ENCODE results near the gene KYNU.
"Not testable (repeated sequence)": the region's sequence is repeated elsewhere in the genome, so short reads cannot be mapped to it uniquely, and the experiment has no call there.

The KYNU gene

GRCh38 chr2:142885543-142885942, 8.1 kb downstream of the KYNU start:
- H3K27ac ChIP-seq = no peak overlapping the region
- no peaks in the 10 kb centered on the region for H3K36me3 ChIP-seq (ENCODE audit: insufficient read depth)
- TF ChIP-seq CTCF (conservative IDR thresholded peaks at IDR 0.05; ENCODE audit: low read depth, low read length) = no peak
- no peak overlapping the region for H2AFZ ChIP-seq (ENCODE audit: low read depth)
- H3K79me2 ChIP-seq (ENCODE audit: insufficient read depth, low read depth) = no peaks in the 10 kb centered on the region
- no peaks in the 10 kb centered on the region for H4K20me1 ChIP-seq (ENCODE audit: insufficient read depth)
- no peak overlapping the region for H3K4me2 ChIP-seq
- H3K4me1 ChIP-seq (ENCODE audit: low read depth, poor library complexity, severe bottlenecking) = no peaks in the 10 kb centered on the region
- H3K9ac ChIP-seq = no peak overlapping the region
- no peak overlapping the region for H3K4me3 ChIP-seq (IDR thresholded peaks at IDR 0.05; ENCODE audit: insufficient read depth, low read depth, low read length)
- H3K27me3 ChIP-seq (ENCODE audit: insufficient read depth, low read depth) = no peaks in the 10 kb centered on the region

- Histone ChIP-seq H3K36me3 (ENCODE audit: insufficient read depth) (no peaks in the 10 kb centered on the region), H2AFZ (ENCODE audit: low read depth) (no peak overlapping the region), H3K27me3 (ENCODE audit: insufficient read depth, low read depth) (no peaks in the 10 kb centered on the region), H3K9ac (no peak overlapping the region), H3K4me2 (no peak overlapping the region), H3K79me2 (ENCODE audit: insufficient read depth, low read depth) (no peaks in the 10 kb centered on the region), H3K27ac (no peak overlapping the region), H3K4me1 (ENCODE audit: low read depth, poor library complexity, severe bottlenecking) (no peaks in the 10 kb centered on the region), H3K4me3 (IDR thresholded peaks at IDR 0.05; ENCODE audit: insufficient read depth, low read depth, low read length) (no peak overlapping the region), H4K20me1 (ENCODE audit: insufficient read depth) (no peaks in the 10 kb centered on the region)
- TF ChIP-seq CTCF (conservative IDR thresholded peaks at IDR 0.05; ENCODE audit: low read depth, low read length) = no peak
These were observed 15.3 kb downstream of the KYNU start for GRCh38 chr2:142892715-142893114.

GRCh38 chr2:142893241-142893640, 15.8 kb downstream of the KYNU start:
- Histone ChIP-seq H3K4me2 (no peak overlapping the region), H3K4me1 (ENCODE audit: low read depth, poor library complexity, severe bottlenecking) (no peaks in the 10 kb centered on the region), H2AFZ (ENCODE audit: low read depth) (no peak overlapping the region), H3K27me3 (ENCODE audit: insufficient read depth, low read depth) (no peaks in the 10 kb centered on the region), H4K20me1 (ENCODE audit: insufficient read depth) (no peaks in the 10 kb centered on the region), H3K9ac (no peak overlapping the region), H3K4me3 (IDR thresholded peaks at IDR 0.05; ENCODE audit: insufficient read depth, low read depth, low read length) (no peak overlapping the region), H3K27ac (no peak overlapping the region), H3K79me2 (ENCODE audit: insufficient read depth, low read depth) (no peaks in the 10 kb centered on the region), H3K36me3 (ENCODE audit: insufficient read depth) (no peaks in the 10 kb centered on the region)
- TF ChIP-seq CTCF (conservative IDR thresholded peaks at IDR 0.05; ENCODE audit: low read depth, low read length) = no peak

- no peaks in the 10 kb centered on the region for H3K27me3 ChIP-seq (ENCODE audit: insufficient read depth, low read depth)
- TF ChIP-seq CTCF (conservative IDR thresholded peaks at IDR 0.05; ENCODE audit: low read depth, low read length) = no peak
- no peak overlapping the region for H3K27ac ChIP-seq
- no peak overlapping the region for H3K4me2 ChIP-seq
- no peak overlapping the region for H3K4me3 ChIP-seq (IDR thresholded peaks at IDR 0.05; ENCODE audit: insufficient read depth, low read depth, low read length)
- no peak overlapping the region for H2AFZ ChIP-seq (ENCODE audit: low read depth)
- H3K79me2 ChIP-seq (ENCODE audit: insufficient read depth, low read depth) = no peaks in the 10 kb centered on the region
- H4K20me1 ChIP-seq (ENCODE audit: insufficient read depth) = no peaks in the 10 kb centered on the region
- H3K36me3 ChIP-seq (ENCODE audit: insufficient read depth) = no peaks in the 10 kb centered on the region
- H3K9ac ChIP-seq = no peak overlapping the region
- no peaks in the 10 kb centered on the region for H3K4me1 ChIP-seq (ENCODE audit: low read depth, poor library complexity, severe bottlenecking)
These were observed 20.3 kb downstream of the KYNU start for GRCh38 chr2:142897807-142898206.

GRCh38 chr2:142900327-142900726, 22.9 kb downstream of the KYNU start:
- H3K27ac ChIP-seq; H3K79me2 ChIP-seq (ENCODE audit: insufficient read depth, low read depth); H3K36me3 ChIP-seq (ENCODE audit: insufficient read depth); H3K27me3 ChIP-seq (ENCODE audit: insufficient read depth, low read depth); H3K9ac ChIP-seq; H3K4me1 ChIP-seq (ENCODE audit: low read depth, poor library complexity, severe bottlenecking); H2AFZ ChIP-seq (ENCODE audit: low read depth); H4K20me1 ChIP-seq (ENCODE audit: insufficient read depth); H3K4me3 ChIP-seq (IDR thresholded peaks at IDR 0.05; ENCODE audit: insufficient read depth, low read depth, low read length); H3K4me2 ChIP-seq: not testable (repeated sequence)

Measured in KMS-11 (cell line).